Fibroblast of skin of abdomen (primary cell): ENCODE results near the gene TNKS2.
"Not testable (repeated sequence)": the region's sequence is repeated elsewhere in the genome, so short reads cannot be mapped to it uniquely, and the experiment has no call there.

Experiments used
- DNase-seq: peaks from one replicate; pipeline ENCODE4 v3.0.0-alpha.2; 2013

The TNKS2 gene

GRCh38 chr10:91797048-91797690 lies 1.1 kb upstream of the TNKS2 start:
- DNase-seq = no peak

- peak; percentile 36 for DNase-seq
Measured at GRCh38 chr10:91798649-91799611, 704 bp downstream of the TNKS2 start.

- DNase-seq = no peak
Measured at GRCh38 chr10:91799612-91799975, 1.4 kb downstream of the TNKS2 start.

- DNase-seq = no peak
Measured at GRCh38 chr10:91800182-91800581, 2.0 kb downstream of the TNKS2 start.

GRCh38 chr10:91800756-91801155 lies 2.5 kb downstream of the TNKS2 start:
- DNase-seq = no peak

GRCh38 chr10:91803386-91804125 lies 5.3 kb downstream of the TNKS2 start:
- DNase-seq = no peak

GRCh38 chr10:91804126-91804510 lies 5.9 kb downstream of the TNKS2 start:
- DNase-seq = no peak

- DNase-seq = no peak
Measured at GRCh38 chr10:91805110-91805838, 7.0 kb downstream of the TNKS2 start.

- DNase-seq = not testable (repeated sequence)
Measured at GRCh38 chr10:91807264-91807663, 9.0 kb downstream of the TNKS2 start.

GRCh38 chr10:91813251-91813650 lies 15.0 kb downstream of the TNKS2 start:
- no peak for DNase-seq

GRCh38 chr10:91816981-91817380 lies 18.8 kb downstream of the TNKS2 start:
- DNase-seq = no peak

GRCh38 chr10:91820144-91820543 lies 21.9 kb downstream of the TNKS2 start:
- no peak for DNase-seq

- DNase-seq = no peak
Measured at GRCh38 chr10:91824076-91824475, 25.9 kb downstream of the TNKS2 start.

- no peak for DNase-seq
Measured at GRCh38 chr10:91829268-91829667, 31.0 kb downstream of the TNKS2 start.

GRCh38 chr10:91838199-91838598 lies 40.0 kb downstream of the TNKS2 start:
- DNase-seq = no peak

GRCh38 chr10:91843083-91843482 lies 44.9 kb downstream of the TNKS2 start:
- no peak for DNase-seq

GRCh38 chr10:91856637-91857036 lies 58.4 kb downstream of the TNKS2 start:
- DNase-seq = peak; percentile 8

- no peak for DNase-seq
Measured at GRCh38 chr10:91860885-91861284, 62.7 kb downstream of the TNKS2 start.

- no peak for DNase-seq
Measured at GRCh38 chr10:91864099-91864498, 65.9 kb downstream of the TNKS2 start.

- DNase-seq = no peak
Measured at GRCh38 chr10:91864744-91865143, 66.5 kb downstream of the TNKS2 start.

- DNase-seq = no peak
Measured at GRCh38 chr10:91865562-91866081, 67.4 kb downstream of the TNKS2 start.

GRCh38 chr10:91875156-91875555 lies 76.9 kb downstream of the TNKS2 start:
- DNase-seq = no peak
